GM19035 (cell line): ENCODE measurements around the gene AQP7.
"Not testable (repeated sequence)": the region's sequence is repeated elsewhere in the genome, so short reads cannot be mapped to it uniquely, and the experiment has no call there.

Source experiments
- ATAC-seq: cut with Tn5 transposase; IDR thresholded peaks from one replicate; pipeline ENCODE4 v1.9.1; 2021; ENCODE audit not compliant: unreplicated experiment

AQP7 gene

DNA sequence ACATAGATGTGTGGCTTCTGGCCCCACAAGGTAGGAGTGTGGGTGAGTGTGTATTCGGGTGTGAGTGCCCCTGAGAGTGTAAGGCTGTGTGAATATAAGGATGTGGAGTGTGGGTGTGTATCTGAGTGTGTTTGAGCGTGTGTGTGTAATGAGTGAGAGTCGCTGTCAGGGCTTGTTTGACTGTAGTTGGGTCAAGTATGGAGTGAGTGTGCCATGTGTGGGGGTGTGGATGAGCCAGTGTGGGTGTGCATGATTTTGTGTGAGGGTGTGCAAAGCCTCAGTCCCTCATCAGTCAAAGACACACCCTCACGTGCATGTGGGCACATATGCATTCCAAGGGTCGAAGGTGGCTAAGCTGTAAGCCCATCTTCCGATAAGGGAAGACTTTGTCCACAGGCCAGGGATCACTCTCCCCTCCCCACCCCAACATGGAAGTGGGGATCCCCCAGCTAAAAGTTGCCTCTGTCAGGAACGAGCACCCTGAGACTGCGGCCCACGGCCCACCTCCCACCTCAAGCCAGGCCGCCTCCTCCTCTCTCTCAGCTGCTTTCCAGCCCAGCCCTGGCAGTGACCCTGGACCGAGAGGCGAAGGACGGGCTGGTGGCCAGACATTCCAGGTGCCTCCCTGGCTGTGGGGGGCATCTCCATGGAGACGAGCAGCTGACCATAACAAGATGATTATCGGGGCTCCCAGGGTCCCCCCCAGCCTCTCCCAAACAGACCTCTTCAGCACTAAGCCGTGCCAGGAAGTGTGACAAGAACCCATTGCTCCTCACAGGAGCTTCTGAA is 32.1 kb upstream of the AQP7 start:
- no peak for ATAC-seq

DNA sequence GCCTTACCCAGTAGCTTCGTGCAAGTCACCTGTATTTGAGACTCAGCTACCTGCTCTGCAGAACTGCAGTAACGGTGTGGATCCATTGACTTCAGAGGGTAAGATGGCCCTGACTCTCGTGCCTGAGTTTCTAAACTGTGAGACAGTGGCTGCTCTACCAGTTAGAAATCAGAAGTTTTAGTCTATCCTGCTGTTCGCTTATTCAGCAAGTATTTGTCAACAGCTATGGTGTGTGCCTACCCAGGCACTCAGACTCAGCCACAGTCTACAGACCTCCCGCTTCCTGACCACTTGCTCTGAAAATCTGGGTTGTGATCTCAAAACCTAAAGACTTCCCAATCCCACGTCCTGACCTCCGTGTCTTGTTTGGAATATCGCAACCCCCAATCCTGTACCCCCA is 31.5 kb upstream of the AQP7 start:
- ATAC-seq, result no peak

DNA sequence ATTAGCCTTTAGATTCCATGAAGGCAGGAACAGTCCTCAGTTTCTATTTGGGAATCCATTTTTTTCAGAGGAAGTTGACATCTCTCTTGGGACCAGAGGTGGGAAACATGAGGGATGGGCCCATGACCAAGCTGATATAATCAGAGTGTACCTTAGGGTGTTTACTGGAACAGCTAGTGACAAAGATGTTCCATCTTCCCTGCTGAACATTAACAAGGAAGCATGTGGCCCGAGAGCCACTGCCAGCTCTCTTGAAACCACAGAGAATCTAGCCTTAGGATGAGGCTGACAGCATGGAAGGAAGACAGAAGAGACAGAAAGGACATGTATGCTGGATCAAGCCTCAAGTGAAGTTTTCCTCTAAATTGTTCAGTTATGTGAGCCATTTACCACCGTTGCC is 29.1 kb upstream of the AQP7 start:
- ATAC-seq, result no peak

DNA sequence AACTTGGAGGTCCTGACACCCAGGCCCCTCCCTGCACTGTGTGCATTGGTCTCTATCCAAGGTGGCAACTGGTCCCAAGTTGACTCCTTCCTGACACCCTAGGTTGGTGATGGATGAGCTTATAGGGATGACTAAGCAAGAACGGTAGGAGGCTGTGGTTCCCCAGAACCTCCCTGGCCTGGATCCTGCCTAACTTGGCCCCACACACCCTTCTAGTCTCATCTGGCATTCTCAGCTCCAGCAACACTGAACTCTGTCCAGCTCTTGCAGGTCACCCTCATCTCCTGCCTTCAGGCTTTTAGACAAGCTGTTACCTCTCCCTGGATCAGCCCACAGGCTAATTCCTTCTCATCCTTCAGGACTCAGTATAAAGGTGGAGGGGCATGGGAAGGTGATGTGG is 28.6 kb upstream of the AQP7 start:
- ATAC-seq, result no peak

DNA sequence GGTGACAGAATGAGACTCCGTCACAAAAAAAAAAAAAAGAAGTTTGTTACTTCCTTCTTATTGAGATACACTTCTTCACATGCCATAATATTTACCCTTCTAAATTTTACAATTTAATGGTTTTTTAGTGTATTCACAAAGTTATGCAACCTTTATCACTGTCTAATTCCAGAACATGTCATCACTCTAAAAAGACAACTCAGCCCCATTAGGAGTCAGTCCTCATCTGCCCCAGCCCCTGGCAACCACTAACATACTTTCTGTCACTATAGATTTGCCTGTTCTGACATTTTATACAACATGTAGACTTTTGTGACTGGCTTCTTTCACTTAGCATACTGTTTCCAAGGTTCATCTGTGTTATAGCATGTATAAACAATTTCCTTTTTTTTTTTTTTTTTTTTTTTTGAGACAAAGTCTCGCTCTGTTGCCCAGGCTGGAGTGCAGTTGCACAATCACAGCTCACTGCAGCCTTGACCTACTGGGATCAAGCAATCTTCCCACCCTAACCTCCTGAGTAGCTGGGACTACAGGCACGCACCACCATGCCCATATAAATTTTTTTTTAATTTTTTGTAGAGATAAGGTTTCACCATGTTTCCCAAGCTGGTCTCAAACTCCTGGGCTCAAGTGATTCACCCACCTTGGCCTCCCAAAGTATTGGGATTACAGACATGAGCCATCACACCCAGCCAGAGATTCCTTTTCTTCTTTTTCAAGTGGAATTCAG is 27.1 kb upstream of the AQP7 start:
- ATAC-seq, result no peak

DNA sequence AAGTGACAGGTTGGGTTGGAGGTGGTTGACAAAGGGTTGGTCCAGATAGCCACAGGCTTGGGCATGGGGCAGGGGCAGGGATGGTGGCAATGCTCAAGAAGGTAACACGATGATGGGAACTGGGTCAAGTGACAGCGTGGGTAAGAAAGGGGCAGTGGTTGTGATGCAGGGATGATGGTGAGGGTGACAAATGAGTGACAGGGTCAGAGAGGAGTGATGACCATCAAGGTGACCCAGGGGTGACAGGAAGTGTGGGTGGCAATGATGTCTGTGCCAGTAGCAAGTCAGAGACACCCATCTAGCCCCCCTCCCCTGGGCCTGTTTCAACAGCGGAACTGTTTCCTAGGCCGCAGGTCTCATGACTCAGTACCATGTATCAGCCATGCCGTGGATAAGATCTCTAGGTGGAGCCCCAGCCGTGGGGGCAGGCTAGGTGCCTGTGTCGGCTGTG is 24.5 kb upstream of the AQP7 start:
- ATAC-seq, result no peak

DNA sequence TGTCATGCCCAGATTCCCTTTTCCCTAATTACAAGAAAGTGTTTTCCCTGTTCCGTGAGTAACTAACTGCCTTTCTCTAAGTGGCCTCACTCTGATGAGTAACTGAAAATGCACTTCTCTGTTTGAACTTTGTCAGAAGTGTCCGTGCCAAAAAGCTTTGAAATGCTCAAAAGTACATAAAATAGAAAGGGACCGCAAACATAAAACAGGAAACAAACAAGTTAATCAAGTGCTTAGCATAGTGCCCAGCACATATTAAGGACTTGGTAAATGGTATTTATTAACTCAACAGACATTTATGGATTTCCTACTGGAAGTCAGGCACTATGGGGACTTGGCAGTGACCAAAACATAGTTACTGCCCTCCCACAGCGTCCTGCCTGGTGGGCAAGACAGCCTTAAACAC is 22.8 kb upstream of the AQP7 start:
- ATAC-seq, result no peak

DNA sequence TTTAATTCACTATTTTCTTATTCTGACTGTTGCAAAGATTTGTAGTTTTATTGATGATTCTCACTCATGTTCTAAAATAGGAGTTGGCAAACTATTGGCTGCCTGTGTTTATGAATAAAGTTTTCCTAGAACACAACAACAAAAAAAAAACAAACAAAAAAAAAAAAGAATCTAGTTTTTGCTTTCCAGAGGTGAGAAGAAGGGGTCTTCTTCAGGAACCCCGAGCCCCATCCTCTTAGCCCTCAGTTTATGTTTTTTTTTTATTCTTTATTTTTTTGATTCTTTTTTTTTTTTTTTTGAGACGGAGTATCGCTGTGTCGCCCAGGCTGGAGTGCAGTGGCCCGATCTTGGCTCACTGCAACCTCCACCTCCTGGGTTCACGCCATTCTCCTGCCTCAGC is 22.1 kb upstream of the AQP7 start:
- not testable (repeated sequence) for ATAC-seq

DNA sequence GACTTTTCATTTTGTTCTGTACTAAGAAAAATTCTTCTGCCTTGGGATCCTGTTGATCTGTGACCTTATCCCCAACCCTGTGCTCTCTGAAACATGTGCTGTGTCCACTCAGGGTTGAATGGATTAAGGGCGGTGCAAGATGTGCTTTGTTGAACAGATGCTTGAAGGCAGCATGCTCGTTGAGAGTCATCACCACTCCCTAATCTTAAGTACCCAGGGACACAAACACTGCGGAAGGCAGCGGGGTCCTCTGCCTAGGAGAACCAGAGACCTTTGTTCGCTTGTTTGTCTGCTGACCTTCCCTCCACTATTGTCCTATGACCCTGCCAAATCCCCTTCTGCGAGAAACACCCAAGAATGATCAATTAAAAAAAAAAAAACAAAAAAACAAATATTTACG is 21.7 kb upstream of the AQP7 start:
- not testable (repeated sequence) for ATAC-seq

DNA sequence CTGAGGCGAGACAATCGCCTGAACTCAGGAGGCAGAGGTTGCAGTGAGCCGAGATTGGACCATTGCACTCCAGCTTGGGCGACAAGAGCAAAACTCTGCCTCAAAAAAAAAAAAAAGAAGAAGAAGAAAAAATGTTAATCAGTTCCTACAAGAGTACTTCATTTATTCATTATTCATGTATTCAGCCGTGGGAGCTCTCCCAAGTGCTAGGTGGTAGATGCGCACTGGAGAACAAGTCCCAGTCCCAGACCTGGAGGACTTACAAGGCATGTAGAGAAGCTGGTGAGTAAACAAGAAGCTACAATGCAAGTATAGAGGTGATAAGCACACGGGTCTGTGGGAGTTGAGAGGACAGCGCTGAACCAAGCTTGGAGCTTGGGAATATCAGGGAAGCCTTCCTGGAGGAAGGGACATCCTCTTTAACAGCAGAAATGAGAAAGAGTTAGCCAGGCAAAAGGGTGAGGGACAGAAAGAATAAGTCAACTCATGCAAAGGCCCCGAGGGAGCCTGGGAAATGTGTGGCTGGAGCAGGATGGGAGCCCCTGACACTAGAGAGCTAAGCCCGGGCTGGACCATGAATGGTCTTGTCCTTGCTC is 17.4 kb upstream of the AQP7 start:
- no peak for ATAC-seq

DNA sequence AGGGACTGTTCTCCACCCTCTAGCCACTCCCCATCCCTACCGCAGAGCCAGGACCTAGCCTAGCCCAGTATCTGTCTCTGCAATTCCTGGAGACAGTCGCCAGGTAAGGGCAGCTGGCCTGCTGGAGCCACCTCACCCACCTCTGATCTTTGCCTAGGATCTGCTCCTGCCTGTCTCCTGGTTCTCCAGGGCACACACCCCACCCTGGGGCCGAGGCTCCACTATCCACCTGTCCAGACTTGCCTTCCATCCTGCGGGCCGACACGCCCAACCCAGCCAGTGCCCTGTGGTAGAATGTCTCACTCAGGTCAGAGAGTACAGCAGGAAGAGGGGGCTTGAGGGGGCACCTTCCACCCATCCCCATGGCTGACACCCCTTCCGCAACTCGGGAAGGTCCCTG is 15.7 kb upstream of the AQP7 start:
- ATAC-seq, result no peak

DNA sequence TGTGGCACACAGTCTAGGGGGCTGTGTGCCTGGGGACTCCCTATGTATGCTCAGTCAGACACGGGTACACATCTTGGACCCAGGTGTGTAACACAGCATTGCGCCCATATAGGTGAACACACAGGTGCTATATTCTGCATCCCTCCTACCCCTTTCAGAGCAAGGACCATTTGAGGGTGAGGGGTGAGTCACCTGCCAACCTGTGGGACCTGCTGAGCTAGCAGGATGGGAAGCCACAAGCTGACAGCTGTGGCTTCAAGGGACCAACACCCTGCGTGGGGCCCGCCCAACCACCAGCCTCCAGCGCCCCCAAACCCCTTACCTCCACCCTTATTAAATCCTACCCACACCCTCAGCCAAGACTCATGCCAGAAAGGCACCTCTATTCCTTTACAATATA is 14.6 kb upstream of the AQP7 start:
- ATAC-seq, result no peak

DNA sequence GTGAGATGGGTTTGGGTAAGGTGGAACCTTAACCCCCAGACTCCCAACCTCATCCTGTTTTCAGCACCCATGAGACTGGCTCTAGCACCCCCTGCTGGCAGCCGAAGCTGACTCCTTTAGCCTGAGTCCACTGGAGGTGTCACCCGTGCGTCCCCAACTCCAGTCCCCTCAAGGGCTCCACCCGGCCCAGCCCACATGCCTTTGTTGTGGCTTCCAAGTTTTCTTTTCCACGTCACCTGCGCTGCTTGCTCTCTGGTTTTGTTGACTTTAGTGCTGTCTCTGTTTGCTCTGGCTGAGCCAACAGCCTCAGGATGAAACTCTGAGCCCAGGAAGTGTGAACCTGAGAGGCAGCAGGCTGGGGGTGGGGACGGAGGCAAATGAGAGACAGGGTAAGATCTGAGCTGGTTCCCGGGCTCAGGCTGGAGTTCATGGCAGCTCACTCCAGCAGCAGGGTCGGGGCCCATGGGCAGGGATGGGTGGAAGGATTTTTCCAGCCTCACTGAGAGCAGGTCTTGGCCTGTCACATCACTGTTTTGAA is 13.2 kb upstream of the AQP7 start:
- ATAC-seq, result no peak

DNA sequence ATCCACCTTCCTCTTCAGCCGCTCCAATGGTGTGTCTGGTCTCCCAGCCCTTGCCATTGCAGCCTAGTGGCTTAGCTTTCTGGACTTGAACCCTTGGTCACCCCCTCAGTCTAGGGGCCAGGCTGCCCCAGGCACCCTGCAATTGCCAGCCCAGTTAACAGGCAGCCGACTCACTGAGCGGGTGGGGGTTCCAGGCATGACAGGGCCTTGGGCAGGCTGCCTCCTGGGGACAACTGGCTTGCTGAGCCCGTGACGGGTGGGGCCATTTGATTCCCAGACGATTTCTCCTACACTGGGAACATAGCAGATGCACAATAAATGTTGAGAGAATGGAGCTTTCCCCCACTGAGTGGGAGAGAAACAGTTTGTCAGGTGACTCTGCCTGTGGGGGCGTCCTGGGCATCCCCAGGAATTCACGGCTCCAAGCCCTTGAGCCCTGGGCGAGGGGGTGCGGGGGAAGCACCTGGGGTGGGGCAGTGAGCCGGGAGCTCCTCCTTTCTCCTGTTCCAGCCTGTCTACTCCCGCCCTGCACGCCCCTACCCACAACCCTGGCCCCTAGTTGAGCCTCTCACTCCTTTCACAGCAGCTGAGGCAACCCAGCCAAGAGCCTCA is 12.6 kb upstream of the AQP7 start:
- ATAC-seq, result no peak

DNA sequence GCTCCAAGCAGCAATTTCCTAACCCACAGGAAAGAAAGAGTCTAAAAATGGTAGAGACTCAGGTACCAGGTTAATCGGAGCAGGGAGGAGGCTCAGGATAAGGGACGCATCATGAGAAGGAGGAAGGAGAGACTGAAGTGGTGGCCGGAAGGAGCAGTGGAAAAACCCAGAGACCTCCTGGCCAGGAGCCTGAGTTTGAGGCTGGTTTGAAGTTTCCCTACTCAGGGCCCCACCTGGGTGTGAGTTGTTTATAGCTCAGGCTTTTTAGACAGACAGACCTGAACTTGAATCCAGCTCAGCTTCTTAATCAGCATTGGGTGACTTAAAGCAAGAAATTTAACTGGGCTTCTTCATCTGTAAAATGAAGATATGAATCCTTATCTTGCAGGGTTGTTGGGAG is 11.9 kb upstream of the AQP7 start:
- ATAC-seq, result no peak

DNA sequence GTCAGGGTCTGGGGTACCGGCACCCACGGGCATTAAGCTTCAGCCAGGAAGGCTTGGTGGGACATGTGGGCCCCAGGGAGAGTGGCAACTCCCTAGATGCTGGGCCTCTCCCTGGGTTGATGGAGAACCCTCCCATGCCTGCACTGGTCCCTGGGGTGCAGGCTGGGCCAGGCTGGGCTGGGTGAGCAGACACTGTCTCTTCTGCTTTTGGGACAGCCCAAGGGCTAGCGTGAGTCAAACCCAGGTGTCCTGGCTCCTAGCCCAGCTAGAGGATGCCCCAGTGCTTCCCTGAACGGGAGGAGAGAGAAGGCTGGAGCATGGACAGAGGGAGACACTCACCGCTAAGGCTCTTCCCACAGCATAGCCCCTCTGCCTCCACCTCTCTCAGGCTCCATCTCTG is 5.7 kb upstream of the AQP7 start:
- ATAC-seq, result no peak

DNA sequence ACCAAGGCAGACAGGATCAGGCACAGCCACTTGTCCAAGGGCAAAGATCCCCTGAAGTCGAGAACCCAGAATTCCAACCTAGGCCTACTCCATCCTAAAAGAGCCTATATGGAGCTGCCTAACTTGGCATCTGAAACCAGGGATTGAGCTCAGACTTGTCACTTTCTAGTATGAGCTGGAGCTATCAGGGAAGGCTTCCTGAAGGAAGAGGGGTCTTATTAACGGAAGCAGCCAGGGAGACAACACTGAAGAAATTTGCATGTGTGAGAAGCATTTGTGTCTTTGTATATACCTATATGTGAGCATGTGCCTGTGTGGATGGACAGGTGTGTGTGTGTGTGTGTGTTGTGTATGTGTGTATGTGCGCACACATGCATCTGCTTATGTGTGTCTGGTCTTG is 4.7 kb upstream of the AQP7 start:
- ATAC-seq, result no peak

DNA sequence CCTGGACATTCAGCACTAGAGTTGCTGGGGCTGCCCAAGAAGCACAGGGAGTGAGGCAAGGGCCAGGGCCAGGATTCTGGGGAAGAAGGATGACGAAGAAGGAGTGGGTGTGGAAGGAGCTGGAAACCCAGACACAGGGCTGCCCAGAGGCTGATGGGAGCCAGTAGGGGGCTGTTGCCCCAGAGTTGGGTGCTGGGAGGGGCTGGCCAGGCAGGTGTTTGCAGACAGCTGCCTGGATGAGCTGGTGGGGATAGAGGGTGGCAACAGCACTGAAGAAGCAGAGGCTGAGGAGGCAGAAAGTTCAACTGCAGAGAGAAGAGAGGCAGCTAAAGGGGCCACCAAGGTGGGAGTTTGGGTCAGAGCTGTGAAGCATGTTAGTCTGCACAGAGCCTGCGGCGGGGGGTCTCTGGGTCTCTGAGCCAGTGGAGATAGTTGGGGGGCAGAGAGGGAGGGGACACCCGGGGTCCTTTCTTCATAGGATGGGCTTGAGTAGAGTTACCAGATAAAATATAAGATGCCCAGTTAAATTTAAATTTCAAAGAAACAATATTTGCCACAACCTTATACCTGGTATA is 2.5 kb upstream of the AQP7 start:
- ATAC-seq, result no peak

DNA sequence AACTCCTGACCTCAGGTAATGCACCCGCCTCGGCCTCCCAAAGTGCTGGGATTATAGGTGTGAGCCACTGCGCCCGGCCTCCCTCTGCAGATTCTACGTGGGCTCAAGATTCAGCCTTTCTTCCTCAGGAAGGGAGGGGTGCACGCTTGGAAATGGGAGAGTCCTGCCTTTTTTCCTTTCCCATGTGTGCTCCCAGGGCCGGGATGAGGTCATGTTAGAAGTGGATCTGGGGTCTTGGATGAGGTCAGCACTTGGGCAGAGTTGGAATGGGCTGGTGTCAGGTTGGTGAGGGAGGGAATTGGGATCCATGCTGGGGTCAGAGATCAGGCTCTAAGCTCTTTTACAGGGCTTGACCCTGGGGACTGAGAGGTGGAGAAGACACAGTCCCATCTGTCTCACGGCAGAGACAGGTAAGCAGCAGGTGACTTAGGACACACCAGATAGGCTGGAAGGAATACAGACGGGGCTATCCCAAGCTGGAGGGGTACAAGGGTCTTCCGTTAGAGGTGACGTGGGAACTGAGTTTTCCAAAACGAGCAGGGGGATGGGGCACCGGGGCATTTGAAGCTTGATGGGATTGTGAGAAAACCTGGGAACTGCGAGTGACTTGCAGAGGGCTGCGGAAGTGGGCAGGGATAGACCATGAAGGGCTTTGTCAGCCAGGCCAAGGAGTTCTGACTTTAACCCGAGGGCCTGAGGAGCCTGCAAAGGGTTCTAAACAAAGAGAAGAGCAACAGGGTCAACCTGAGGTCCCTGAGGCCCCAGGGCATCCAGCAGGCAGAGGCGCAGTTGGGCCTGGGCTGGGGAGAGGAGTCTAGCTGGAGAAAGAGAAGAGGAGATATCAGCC is 1.8 kb upstream of the AQP7 start:
- no peak for ATAC-seq

DNA sequence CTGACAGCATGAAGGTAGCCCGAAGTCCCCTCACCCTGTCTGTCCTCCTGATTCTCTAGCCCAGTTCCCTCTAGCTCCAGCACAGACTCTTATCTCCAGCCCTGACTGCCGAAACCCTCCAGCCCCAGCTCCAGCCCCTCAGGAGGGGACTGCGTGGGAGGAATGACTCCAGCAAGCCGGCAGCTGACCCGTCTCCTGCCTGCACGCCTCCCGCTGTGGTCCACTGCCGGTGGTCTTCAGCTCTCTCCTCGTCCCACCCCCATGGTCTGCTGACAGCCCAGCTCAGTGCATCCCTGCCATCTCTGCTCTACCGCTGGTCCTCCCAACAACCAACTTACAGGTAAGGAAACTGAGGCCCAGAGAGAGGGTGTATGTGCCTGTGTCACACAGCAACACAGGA is 559 bp downstream of the AQP7 start:
- ATAC-seq, result not testable (repeated sequence)
